Measurements from ENCODE around the gene TBC1D22A.

The TBC1D22A gene

GRCh38 chr22:47199261-47199978, 437.0 kb downstream of the TBC1D22A start:
- DNase-seq: no peak

- no peak for DNase-seq
Measured at GRCh38 chr22:47199979-47200272, 437.5 kb downstream of the TBC1D22A start.

- no peak for DNase-seq
Measured at GRCh38 chr22:47200273-47201051, 438.0 kb downstream of the TBC1D22A start.

- no peak for DNase-seq
Measured at GRCh38 chr22:47201186-47201995, 438.9 kb downstream of the TBC1D22A start.

- DNase-seq: no peak
Measured at GRCh38 chr22:47201996-47202818, 439.8 kb downstream of the TBC1D22A start.

GRCh38 chr22:47202819-47203553, 440.5 kb downstream of the TBC1D22A start:
- no peak for DNase-seq

GRCh38 chr22:47203554-47203991, 441.1 kb downstream of the TBC1D22A start:
- DNase-seq: no peak

- DNase-seq: no peak
Measured at GRCh38 chr22:47204002-47204979, 441.8 kb downstream of the TBC1D22A start.

- DNase-seq: no peak
Measured at GRCh38 chr22:47205081-47205491, 442.6 kb downstream of the TBC1D22A start.

- no peak for DNase-seq
Measured at GRCh38 chr22:47205554-47205953, 443.1 kb downstream of the TBC1D22A start.

- no peak for DNase-seq
Measured at GRCh38 chr22:47206164-47206563, 443.7 kb downstream of the TBC1D22A start.

GRCh38 chr22:47206666-47207218, 444.3 kb downstream of the TBC1D22A start:
- no peak for DNase-seq

- DNase-seq: no peak
Measured at GRCh38 chr22:47207387-47207786, 444.9 kb downstream of the TBC1D22A start.

GRCh38 chr22:47207846-47208554, 445.6 kb downstream of the TBC1D22A start:
- DNase-seq: no peak

- DNase-seq: no peak
Measured at GRCh38 chr22:47208630-47209029, 446.2 kb downstream of the TBC1D22A start.

- no peak for DNase-seq
Measured at GRCh38 chr22:47209040-47209514, 446.6 kb downstream of the TBC1D22A start.

- no peak for DNase-seq
Measured at GRCh38 chr22:47209547-47210023, 447.1 kb downstream of the TBC1D22A start.

GRCh38 chr22:47210112-47210657, 447.7 kb downstream of the TBC1D22A start:
- DNase-seq: no peak

- no peak for DNase-seq
Measured at GRCh38 chr22:47210686-47211085, 448.2 kb downstream of the TBC1D22A start.
